Activated gamma-delta T cell (primary cell): ENCODE results near the gene KLHL26.

Experiments
- DNase-seq: peaks from one replicate; lab custom pipeline; 2025; lab: John Stamatoyannopoulos, UW

The KLHL26 gene

DNA sequence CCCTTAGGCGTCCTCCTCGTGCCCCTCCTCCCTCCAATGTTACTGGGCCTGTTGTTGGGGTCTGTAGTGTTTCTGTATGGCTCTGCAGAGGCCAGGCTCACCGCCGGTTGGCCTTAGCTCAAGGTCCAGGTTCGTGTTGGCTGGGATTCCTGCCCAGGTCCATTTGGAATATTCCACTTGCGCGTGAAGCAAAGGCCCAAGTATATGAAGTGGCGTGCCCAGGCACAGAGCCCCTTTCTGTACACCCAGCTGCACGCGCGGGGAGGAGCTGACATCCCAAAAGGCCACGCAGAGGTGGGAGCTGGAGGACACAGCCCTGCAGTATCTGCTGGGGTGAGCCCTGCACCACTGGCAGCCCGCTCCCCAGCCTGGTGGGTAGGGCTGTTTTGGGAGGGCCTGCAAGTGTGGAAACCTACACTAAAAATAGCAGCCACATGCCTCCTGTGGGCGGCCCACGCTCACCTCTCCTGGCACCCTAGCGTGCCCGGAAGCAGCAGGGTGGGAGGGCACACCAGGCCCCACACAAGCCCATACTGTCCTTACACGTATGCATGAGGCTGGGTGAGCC, 76.8 kb downstream of the KLHL26 start:
- DNase-seq = no peak

GRCh38 chr19:18715416-18715815, 78.6 kb downstream of the KLHL26 start:
- no peak for DNase-seq

GRCh38 chr19:18716857-18717256, 80.0 kb downstream of the KLHL26 start:
- no peak for DNase-seq

GRCh38 chr19:18717601-18718000, 80.8 kb downstream of the KLHL26 start:
- no peak for DNase-seq

DNA sequence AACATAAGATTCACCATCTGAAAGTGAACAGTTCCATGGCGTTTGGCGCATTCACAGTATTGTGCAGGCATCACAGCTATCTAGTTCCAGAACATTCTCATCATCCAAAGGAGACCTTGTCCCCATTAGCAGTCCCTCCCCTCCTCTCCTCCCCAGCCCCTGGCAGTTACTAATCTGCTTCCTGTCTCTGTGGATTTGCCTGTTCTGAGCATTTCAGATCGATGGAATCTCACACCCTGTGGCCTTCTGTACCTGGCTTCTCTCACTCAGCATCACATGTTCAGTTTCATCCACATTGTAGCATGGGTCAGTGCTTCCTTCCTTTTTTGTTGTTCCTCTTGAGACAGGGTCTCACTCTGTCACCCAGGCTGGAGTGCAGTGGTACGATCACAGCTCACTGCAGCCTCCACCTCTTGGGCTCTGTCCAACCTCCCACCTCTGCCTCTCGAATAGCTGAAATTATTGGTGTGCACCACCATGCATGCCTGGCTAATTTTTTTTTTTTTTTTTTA, 81.2 kb downstream of the KLHL26 start:
- DNase-seq = no peak

DNA sequence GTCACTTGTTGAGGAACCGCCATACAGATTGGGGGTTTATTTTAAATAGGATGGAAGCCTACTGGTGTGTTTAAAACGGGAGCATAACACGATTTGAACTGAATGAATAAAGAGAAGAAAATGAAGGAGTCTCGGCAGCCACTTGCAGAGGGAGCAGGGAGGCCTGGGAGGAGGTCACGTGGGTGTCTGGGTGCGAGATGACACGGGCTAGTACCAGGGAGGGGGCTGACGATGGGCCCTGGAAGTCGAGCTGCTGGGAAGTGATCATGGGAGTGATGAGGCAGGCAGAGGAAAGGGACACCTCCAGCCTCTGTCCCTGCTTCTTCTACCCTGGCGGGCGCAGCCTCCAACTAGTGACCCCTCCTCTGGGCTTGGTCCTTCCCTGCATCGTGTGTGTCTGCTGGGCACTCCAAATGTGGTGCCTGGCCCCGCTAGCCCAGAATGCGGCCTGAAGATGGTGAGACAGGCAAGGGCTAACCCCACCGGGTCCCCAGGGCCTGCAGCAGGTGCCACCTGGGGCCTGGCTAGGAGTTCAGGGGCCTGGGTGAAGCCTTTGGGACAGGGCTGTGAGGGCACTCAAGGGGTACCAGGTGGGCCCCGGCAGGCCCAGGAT, 82.1 kb downstream of the KLHL26 start:
- no peak for DNase-seq

DNA sequence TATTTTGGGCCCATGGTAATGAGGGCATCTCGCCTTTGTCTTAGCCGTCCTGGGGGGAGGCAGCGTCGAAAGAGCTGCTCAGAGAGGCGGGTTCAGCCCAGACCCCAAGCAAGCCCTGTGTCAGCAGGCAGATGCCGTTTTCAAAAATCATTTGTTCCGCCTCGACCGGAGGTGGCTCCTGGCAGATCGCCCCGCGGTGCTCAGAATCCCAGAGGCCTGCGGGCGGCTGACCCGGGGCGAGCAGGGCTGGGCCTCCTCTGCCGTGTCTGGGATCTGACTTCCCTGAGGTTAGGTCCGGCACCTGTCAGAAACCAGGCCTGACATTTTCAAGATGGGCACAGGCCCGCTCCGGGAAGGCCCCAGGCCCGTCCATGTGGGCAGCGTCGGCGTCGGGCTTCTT, 82.7 kb downstream of the KLHL26 start:
- DNase-seq = no peak
